GM12872 (cell line): ENCODE results near the gene MVK.

Source experiments
- CTCF ChIP-seq: IDR thresholded peaks from 3 replicates; pipeline ENCODE4 v1.5.1; 2011; ENCODE audit warnings: low read depth, mild to moderate bottlenecking, low read length, moderate library complexity; ENCODE audit not compliant: insufficient read depth

MVK gene

GRCh38 chr12:109547286-109547685 is 26.3 kb upstream of the MVK start:
- no peak for TF ChIP-seq CTCF

DNA sequence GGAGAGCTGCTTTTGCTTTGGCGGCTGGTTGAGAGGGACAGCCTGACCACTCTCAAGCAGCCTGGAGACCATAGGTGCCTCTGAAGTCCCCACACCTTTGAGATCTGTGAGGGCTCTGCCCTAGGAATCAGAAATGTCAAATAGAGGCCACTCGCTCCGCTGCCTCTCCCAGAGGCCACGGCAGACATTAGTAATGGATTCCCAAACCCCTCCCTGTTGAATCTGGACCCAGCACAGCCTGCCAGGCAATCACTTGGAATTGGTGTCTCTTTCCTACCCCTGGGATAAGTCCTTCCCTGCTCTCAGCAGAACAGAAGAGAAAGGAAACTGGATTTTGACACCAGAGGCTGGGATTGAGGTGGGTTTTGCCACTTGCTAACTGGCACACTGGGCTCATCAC is 25.3 kb upstream of the MVK start:
- TF ChIP-seq CTCF: no peak

DNA sequence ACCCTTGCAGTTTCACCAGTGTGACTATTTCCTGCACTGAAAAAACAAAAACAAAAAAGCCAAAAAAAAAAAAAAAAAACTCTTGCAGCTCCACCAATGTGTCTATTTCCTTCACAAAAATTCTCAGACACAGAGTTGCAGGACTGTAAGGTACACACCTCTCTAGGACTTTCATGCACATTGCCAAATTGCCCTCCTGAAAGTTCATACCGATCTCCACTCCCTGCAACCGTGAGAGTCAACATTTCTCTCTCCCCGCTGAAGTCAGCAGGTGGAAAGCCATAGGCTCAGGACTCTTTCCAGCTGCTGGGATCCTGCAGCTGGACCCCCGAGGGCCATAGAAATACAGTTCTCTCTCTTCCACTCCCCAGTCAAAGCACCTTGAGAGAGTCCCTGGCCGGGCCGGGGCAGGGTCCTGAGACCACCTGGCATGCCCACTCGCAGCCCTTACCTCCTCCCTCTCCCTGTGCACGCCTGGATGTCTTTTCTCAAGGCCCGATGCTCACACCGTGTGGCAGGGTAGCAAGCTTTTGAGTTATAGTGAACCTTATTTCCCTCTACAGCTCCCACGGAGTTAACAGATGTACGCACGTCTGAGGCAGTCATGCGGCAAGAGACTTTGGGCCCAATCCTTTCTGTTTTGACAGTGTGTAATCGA is 23.9 kb upstream of the MVK start:
- no peak for TF ChIP-seq CTCF

- no peak for TF ChIP-seq CTCF
Observed at GRCh38 chr12:109550281-109550680, 23.3 kb upstream of the MVK start.

- no peak for TF ChIP-seq CTCF
Observed at GRCh38 chr12:109551108-109551507, 22.5 kb upstream of the MVK start.

DNA sequence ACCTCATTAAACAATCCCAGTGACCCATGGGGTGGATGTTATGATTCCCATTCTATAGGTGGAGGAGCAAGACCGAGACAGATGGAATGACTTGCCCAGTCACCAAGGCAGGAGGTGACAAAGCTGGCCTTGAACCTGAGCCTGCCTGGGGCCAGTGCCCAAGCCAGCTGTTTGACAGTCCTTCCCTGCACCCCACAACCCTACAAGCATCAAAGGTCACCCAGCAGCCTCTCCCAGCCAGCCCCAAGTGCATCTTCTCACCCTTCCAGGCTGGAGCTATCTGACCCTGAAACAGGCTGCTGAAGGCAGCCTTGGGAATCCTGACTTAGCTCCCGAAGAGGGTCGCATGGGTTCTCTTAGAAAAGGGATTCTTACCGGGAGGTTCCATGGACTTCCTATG is 20.6 kb upstream of the MVK start:
- no peak for TF ChIP-seq CTCF

DNA sequence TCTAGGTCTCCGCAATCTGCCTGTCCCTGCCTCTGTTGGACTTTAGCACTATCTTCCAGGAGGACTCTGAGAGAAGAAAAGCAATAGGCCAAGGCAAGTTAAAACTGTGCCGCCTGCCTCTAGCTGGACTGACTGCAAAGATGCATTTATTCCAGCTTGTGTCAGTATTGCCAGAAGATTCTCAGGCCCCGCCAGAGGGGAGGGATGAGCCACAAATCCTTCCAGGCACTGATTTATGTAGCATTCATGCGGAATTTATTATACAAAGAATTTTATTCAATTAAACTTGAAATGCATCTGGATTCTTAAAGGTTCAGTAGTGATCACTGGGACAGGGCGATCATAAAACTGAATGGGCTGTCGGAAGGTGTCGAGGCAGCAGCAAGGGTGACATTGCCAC is 20.1 kb upstream of the MVK start:
- TF ChIP-seq CTCF: no peak
